Stimulated activated CD4-positive, alpha-beta T cell treated with anti-CD3 and anti-CD28 coated beads, Interleukin-12 subunit alpha, Interleukin-12 subunit beta, amount 100 ng/mL, for 4 hours (primary cell): ENCODE results near the gene ADK.

Experiments
- DNase-seq: peaks from one replicate; pipeline ENCODE4 v3.0.0-alpha.2; 2020

ADK gene

DNA sequence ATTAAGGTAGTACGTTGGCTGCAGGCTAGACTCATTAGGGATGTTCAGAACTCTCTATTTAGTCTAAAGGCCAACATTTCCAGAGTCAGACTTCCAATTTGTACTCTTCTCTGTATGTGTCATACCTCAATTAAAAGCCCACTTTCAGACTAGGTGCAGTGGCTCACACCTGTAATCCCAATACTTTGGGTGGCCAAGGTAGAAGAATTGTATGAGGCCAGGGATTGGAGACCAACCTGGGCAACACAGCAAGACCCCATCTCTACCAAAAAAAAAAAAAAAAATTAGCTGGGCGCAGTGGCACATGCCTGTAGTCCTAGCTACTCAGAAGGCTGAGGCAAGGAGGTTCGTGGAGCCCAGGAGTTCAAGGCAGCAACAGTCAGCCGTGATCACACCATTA lies 484.6 kb downstream of the ADK start:
- DNase-seq = no peak

DNA sequence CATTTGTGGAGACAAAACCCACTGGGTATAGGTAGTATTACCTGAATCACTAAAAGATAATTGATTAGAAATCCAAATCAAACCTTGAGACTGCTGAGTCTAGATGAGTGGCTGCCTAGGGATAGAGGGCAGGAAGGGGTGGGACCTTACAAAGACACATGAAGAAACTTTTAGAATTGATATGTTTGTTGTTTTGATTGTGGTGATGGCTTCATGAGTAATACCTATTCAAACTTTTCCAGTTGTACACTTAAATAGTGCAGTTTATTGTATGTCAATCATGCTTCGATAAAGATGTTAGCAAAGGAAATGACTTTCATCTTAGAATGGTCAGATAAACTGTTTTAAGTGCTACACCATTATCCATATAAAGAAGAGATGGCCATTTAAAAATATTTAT lies 486.7 kb downstream of the ADK start:
- DNase-seq = no peak

DNA sequence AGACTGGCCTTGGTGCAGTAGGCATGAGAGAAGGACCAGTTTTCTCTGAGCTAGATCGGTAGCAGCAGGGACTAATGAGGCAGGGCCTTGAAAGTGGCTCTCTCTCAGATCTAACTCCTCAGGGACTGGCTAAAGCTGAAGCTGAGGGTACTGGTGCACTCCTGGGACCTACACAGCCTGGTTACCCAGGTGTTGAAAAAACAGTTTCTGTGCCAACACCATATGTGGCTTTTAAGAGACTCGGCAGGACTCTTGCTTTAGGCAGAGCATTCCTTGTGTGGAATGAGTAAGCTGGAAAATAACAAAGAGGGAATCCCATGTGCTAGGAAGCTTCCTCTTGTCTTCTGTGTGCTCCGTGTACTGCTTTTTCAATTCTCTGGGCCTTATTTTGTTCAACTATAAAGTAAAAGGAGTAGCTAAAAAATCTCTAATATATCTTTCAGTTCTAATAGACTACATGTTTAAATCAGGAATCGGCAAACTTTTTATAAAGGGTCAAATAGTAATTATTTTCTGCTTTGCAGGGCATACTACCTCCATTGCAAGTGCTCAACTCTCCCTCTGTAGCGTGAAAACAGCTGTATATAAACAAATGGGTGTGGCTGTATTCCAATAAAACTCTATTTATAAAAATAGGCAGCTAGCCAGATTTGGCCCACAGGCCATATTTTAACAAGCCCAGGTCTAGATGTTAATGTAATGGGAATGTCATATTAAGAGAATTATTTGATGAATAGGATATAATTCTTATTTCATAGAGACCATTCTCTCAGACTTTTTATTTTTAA lies 489.3 kb downstream of the ADK start:
- DNase-seq = no peak

DNA sequence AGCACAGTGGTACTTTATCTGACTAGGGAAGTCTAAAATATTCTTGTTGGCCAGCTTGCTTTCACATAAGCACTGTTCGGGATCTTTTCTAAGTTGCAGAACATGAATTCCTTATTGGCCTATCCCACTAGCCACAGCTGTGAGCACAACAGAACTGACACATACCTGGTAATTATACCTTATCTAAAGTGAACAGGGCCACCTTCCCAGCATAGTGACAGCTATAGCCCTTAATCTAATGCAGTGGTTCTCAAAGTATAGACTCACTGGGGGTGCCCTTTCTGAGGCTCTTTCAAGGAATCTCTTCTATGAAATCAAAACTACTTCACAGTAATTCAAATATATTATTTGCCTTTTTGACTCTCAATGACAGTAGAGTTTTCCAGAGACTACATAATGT lies 490.6 kb downstream of the ADK start:
- no peak for DNase-seq

DNA sequence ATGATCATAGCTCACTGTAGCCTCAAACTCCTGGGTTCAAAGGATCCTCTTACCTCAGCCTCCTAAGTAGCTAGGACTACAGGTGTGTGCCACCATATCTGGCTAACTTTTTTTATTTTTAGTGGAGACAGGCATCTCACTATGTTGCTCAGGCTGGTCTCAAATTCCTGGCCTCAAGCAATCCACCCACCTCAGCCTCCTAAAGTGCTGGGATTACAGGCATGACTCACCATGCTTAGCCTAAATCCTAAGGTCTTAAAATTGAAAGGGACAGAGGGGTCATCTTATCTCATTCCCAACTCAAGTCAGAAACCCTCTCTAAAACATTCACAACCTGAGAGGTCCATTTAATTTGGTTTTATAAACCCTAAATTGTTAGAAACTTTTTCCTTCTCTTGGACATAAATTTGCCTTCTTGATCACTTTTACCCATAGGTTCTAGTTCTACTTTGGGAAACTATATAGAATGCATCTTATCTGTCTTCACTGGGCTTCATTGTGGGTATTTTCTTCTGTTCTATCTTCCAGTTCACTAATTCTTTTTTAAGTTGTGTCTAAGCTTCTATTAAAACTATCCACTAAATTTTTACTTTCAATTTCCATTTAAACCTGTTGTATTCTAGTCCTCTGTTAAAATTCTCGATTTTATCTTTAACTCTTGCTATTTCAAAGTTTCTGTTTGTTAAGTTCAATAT lies 492.0 kb downstream of the ADK start:
- no peak for DNase-seq

DNA sequence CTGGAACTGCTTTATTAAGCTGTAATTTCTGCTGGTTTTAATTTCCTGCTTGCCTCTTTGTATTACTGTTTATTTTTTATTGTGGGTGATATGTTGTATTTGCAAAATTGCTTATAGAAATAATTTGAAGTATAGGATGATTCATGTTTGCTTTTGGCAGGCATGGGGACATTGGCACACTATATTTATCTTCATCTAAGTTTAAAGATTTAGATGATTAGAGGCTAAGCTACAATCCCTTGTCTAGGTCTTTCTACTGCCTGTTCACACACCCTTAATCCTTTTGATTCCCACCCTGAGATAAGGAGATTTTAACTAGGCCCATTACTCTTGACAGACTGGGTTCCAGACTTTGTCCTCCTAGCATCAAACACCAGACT lies 492.6 kb downstream of the ADK start:
- DNase-seq = no peak

DNA sequence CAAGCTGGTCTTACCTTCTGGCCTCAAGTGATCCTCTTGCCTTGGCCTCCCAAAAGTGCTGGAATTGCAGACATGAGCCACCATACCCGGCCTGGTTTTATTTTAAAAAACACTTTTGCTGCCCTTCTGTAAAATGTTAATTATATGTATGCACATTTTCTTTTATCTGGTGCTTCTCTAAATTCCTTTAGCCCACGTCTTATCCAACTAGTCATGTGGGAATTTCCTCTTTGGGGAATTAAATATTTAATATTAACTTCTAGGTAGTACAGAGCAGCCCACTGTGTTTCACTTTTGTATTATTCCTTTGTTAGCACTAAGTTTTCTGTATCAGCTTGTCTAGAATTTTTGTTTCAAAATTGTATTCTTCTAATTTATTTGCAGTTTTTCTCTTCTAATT lies 493.7 kb downstream of the ADK start:
- no peak for DNase-seq

DNA sequence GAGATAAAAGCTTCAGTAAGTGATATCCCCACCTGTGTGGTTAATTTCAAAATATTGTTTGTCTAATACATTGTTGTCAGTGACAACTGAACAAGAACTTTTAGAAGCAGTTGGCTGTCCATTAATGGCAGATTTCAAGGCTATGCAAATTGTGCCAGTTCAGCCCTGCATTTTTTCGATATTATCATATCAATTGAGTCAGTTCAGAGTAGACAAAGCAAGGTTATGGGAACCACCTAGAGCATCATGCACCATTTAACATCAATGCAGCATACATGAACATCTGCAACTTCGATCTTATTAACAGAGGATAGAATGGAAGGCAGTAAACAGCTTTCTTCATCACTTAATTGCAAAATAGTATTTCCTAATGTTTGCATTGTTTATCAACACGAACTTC lies 494.7 kb downstream of the ADK start:
- DNase-seq = no peak

DNA sequence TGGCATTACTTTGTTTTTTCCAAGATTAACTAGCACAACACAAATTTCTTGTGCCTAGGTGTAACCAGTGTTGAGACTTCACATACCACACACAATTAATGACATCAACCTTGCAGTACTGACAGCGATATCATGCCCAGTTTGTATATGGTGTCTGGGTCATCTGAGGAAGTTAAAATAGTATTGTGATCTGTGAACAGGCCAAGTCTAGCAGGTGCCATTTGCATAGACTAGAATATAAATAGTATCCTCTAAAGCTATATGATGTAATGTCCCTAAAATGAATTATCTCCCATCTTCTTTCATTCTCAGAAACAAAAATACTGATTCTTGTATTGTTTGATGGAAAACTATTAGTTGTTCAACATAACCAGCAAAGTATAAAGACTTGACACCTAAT lies 499.6 kb downstream of the ADK start:
- no peak for DNase-seq

DNA sequence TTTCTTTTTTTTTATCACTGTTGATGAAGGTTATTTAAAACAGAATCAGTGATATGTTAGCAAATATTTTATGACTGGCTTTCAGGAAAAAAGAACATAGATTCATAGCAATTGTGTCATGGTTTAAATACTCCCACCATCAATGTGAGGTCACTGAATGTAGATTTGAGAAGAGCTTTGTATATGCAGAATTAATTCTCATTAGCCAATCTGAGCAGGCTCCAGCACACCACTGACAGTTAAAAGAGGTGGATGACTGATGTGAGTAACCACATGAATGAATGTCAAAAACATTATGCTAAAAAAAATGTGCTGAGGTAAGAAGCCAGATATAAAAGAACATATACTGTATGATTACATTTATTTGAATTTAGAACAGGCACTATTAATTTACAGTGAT lies 500.5 kb downstream of the ADK start:
- no peak for DNase-seq

DNA sequence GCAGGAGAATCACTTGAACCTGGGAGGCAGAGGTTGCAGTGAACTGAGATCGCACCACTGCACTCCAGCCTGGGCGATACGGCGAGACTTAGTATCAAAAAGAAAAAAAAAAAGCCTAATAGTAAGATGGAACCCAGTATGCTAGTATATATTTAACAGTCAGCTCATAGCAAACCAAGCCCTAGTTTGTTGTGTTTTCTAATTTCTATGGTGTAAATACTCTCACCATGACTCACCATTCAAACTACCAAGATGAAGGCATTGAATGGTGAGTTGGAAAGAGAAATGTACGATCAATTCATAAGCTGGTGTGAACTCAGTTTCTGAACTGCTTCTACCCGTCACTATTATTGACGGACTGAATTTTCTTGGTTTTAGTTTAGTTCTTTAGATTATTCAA lies 501.6 kb downstream of the ADK start:
- DNase-seq = no peak

DNA sequence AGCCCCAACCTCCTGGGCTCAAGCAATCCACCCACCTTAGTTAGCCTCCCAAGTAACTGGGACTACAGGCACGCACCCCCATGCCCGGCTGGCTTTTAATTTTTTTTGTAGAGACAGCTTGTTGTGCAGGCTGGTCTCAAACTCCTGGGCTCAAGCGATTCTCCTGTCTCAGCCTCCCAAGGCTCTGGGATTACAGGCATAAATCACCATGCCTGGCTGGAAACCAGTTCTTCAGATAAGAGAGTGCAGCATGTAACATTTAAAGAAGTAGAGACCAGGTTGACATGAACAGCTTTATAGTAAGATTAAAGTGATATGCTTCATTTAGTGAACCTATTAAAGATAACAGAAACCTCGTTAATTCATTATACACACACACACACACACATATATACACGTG lies 507.5 kb downstream of the ADK start:
- DNase-seq = no peak

DNA sequence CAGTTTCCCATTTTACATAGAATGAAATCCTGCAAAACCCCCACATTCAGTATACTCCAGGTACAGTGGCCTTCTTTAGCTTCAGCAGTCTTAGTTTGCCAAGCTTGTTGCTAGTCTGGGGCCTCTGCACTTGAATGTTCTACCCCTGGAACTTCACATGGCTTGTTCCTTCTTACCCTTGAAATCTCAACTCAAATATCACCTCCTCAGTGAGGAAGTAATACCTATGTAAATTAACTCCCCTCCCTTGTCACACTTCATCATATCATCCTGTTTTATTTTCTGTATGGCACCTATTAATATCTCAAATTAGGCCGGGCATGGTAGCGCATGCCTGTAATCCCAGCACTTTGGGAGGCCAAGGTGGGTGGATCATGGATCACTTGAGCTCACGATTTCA lies 511.6 kb downstream of the ADK start:
- no peak for DNase-seq

DNA sequence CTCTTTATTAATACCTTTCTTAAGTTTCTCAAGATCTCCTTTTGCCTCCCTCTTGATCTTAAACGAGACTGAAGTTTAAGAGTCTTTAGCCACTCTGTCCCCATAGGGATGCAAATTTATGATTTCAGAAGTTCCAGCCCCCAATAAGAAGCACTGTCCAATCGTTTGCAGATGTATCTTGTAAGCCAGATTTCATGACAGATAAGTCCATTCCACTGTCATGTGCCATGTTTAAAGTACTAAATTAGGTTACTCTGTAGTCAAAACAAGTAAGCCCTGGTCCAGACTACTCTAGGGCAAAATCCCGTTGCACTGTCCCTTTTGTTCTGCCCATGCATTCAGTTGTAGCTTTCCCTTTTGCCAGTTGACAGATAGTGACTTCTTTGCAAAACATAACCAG lies 518.2 kb downstream of the ADK start:
- no peak for DNase-seq

DNA sequence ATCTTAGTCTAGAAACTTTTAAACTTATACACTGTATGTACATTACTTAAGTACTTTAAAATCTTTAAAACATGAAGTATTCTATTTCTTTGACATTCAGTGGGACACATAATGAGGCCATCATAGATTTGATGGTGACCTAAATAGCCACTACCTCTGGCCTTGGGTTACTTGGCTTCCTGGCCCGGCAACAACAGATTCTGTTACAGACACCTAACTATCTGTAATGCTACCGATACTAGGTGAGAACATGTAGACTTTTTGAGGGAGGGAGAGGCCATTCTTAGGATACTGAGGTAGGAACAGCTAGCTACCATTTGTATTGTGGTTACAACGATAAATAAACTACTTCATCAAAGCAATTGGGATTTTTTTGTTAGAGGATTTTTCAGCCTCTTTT lies 520.7 kb downstream of the ADK start:
- DNase-seq = no peak

DNA sequence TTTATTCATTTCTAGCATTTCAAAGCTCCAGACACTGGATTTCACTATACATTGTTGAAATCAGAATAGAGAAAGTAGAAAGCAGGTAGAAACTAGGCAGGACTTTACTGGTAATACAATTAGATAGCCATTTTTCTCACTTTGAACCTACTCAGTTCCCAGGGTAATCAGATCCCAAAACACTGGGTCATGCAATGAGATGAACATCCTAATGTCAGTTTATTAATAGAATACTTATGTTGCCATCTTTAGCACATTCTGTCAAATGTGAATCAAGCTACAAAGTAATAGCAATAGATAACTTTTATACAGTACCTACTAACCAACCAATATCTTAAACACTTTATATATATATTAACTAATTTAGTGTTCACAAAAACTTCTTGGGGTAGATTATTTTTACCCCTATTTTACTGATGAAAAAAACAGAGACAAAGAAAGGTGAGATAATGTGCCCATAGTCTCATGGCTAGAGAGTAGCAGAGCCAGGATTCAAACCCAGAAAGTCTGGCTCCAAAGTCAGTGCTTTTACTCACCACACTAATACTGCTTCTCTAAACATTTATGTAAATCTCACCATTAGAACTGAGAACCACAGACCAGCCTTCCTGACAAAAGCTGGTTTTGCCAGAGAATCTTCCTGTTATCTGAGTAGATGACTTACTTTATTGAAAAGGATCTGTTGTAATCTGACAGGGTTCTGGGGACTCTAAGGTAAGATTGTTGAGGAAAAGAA lies 521.6 kb downstream of the ADK start:
- no peak for DNase-seq

DNA sequence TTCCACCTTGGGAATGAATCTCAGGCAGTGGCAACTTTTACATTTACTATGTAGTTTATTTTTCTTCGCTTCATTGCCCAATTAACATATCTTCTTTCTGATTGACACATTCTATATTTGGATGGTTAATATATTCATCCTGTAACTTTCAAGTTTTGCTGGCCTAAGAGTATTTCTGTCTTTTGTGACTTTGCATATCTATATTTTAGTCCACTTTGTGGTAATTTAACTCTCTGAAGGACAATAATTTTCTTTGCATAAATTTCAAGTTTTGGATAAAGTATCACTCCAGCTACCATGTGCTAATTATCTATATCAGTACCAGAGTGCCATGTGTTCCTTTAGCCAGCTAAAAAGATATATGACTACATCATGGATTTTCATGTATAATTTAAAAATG lies 523.9 kb downstream of the ADK start:
- no peak for DNase-seq

DNA sequence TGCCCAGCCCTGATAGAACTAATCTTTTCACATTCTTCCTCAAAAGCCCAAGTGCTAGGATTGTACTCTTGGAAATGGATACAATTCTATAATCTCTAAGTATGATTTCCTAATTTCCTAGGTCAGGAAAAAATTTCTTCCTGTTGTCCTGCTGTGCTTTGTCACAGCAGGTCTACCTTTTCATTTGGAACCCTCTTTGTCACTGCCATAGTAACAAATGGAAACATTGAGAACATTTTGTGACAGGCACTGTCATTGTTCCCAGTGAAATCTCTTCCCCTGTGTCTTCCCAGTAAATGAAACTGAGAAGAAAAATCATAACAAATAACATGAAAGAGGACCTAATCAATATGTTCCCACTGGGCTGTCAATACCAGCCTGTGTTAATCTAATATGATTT lies 524.5 kb downstream of the ADK start:
- no peak for DNase-seq

DNA sequence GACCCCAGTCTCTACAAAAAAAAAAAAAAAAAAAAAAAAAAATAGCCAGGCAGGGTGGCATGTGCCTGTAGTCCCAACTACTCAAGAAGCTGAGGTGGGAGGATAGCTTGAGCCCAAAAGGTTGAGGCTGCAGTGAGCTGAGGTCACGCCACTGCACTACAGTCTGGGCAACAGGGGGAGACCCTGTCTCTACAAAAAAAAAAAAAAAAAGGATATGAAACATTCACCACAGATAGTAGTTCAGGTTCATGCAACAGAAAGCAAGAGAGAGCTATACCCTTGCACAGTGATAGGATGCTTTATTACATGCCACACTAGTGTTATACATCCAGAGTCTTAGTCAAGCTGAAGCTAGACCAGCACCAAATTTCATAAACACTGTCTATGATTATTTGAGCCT lies 526.9 kb downstream of the ADK start:
- DNase-seq = no peak

DNA sequence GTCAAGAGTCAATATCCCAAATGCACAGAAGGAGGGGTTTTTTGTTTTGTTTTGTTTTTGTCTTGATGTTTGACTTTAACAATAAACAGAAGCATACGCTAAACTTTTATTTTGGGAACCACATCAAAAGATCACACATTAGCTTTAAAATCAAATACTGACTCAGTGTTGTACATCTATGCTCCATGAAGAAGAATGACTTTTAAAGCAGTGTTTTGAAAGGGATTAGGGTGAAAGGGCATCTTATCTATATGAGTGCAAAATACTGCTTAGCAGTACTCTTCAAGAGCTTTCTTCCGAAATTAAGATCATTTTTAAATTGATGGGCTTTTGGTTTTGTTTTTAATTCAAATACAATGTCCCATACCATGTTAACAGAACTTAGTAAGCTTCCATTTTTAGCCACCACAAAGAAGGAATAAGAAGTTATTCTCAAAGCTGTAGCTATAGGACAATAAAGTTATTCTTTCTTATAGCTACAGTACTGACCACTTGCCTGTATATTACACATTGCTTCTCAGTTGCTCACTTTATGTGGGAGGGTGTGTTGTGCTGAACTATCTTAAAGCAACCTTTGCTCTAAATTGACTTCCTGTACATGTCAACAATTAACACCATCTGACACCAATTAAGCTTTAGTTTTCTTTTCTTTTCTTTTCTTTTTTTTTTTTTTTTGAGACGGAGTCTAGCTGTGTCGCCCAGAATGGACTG lies 531.1 kb downstream of the ADK start:
- no peak for DNase-seq

DNA sequence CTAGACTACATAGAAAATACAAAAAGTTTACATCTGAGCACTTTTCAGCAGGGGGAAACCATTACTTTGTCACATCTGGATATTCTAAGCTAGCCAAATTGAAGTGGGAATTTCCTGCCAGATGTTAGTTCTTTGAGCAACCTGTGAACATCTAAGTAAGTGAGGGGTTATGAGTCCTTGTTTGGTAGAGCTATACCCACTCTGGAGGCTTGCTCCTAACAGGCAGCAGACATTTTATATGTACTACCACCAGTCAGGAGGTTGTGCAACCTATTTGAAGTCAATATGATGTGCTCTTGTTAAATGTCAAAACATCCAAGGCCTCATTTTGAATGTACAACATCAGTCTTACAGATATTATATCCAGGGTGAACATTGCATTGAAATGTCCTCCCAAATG lies 532.0 kb downstream of the ADK start:
- DNase-seq = no peak

DNA sequence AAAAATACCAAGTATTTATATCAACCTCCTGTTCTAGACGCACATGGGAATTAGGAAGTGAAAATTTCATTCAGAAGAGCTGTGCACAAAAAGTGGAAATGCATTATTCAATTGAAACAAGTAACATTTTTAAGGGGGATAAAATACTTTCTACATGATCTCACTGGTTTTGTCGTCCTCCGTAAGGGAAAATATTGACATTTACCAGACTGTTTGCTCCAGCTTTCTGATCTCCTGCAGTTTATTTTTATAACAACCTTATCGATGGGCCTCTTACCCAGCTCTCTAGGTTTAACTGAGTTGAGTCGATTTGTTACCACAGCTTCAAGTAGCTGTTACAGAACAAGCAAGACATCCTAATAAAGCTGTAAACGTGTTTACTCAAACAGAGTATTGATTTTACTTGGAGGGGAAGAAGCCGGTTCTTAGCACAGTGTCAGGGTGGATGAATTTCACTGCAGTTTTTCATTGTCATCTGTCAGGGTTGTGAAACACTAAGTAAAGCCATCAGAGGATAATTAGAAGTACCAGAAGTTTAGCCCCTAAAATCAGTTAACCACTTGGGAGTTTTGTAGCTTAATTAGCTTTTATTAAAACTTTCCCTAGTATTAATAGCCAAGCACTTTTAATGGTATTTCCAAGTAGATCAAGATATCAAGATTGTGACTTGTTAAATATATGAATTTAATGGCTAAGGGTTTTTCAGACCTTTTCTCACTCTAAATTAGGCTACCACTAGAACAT lies 532.8 kb downstream of the ADK start:
- DNase-seq = no peak

DNA sequence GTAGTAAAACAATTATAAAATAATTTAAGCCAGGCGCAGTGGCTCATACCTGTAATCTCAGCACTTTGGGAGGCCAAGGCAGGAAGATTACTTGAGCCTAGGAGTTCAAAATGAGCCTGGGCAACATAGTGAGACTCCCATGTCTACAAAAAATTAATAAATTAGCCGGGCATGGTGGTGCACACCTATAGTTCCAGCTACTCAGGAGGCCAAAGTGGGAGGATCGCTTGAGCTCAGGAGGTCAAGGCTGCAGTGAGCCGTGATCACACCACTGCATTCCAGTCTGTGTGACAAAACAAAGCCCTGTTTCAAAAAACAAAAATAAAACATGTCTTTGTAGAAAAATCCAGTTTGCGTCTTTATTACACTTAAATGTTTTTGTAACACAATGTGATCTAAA lies 533.4 kb downstream of the ADK start:
- DNase-seq = no peak
